ENCODE measurements around the gene TMPRSS11D. TPM values are rescaled to one million over a fixed set of nuclear protein-coding genes. Genes with fewer than 3 reads are reported as not detected.

TMPRSS11D gene
- total and polyA plus RNA-seq, 2 of the 8 experiments (the other 6 are each of a cell fraction or from before 2014, with no cell fraction given): not detected

GRCh38 chr4:67911638-67912037, 27.8 kb upstream of the TMPRSS11D start:
- H3K27ac ChIP-seq (ENCODE audit: low read depth, low read length): no peak overlapping the region
- CTCF ChIA-PET (ENCODE audit: partially characterized antibody): interaction anchor here (0.5 to 5.2 kb wide), 24 partner anchors 14 to 264 kb away, joined by 3 to 56 read pairs (median 4); partner anchors contain the start of gene UBA6
- no peak overlapping the region for H2BK12ac ChIP-seq (ENCODE audit: low read depth, low read length)
- no peak overlapping the region for H3K9ac ChIP-seq (replicated peaks in 1 of 4; ENCODE audit: extremely low read depth in 1 of 4, low read depth in 3 of 4, low read length in 3 of 4)
- no peak overlapping the region for H3K23ac ChIP-seq (ENCODE audit: insufficient read length)
- H4K8ac ChIP-seq (ENCODE audit: extremely low read depth, insufficient read depth, low read length): no peak overlapping the region
- H3K56ac ChIP-seq (replicated peaks; ENCODE audit: insufficient read length, low read depth, low read length): no peak overlapping the region
- H2BK5ac ChIP-seq (ENCODE audit: low read depth, low read length): no peak overlapping the region
- POLR2A ChIA-PET (ENCODE audit: partially characterized antibody): interaction anchor here (0.7 kb wide), 1 partner anchor 11 kb away, joined by 3 read pairs; no protein-coding TSS in a partner anchor
- H4K20me1 ChIP-seq (replicated peaks in 1 of 2; ENCODE audit: control insufficient read depth in 1 of 2, insufficient read depth in 2 of 2, low read length in 2 of 2): no peaks in the 10 kb centered on the region
- no peak overlapping the region for H2BK20ac ChIP-seq (ENCODE audit: low read length)
- H3K4me3 ChIP-seq (ENCODE audit: extremely low read depth in 1 of 4, insufficient read depth in 2 of 4, low read depth in 3 of 4, low read length in 4 of 4): no peak overlapping the region
- no peak for DNase-seq (ENCODE audit: low read depth in 1 of 2, low spot score in 2 of 2)
- WGBS, 2 experiments (ENCODE audit: extremely low coverage in 1 of 2, insufficient coverage in 1 of 2, insufficient read length in 1 of 2, insufficient replicate concordance in 2 of 2, low coverage in 1 of 2, low lambda C conversion rate in 2 of 2, missing lambda C conversion rate in 1 of 2): 91% methylated on average over 3 of the region's 3 CpGs; no CpG with 5 or more reads in 1 of the 2 experiments
- no peaks in the 10 kb centered on the region for H3K36me3 ChIP-seq (ENCODE audit: control insufficient read depth in 2 of 4, insufficient read depth in 4 of 4, low read length in 3 of 4)
- no peak overlapping the region for H4K91ac ChIP-seq (replicated peaks; ENCODE audit: insufficient read length, low read length)
- no peaks in the 10 kb centered on the region for H3K79me2 ChIP-seq (ENCODE audit: control insufficient read depth in 1 of 2, insufficient read depth in 2 of 2, low read length in 2 of 2)
- FAIRE-seq: no peak
- no peak overlapping the region for H3K14ac ChIP-seq (ENCODE audit: insufficient read length)
- H3K23me2 ChIP-seq (ENCODE audit: low read depth, low read length): no peaks in the 10 kb centered on the region
- H2BK120ac ChIP-seq (replicated peaks; ENCODE audit: low read depth, low read length): no peak overlapping the region
- H3K79me1 ChIP-seq (ENCODE audit: low read depth, low read length): no peaks in the 10 kb centered on the region
- no peaks in the 10 kb centered on the region for H3K27me3 ChIP-seq (replicated peaks in 1 of 4; ENCODE audit: control insufficient read depth in 3 of 4, extremely low read depth in 1 of 4, insufficient read depth in 3 of 4, low read length in 3 of 4)
- H3K4ac ChIP-seq (replicated peaks; ENCODE audit: insufficient read length, low read depth, low read length): no peak overlapping the region
- H3K18ac ChIP-seq (ENCODE audit: extremely low read depth, low read length): no peak overlapping the region
- H2AK5ac ChIP-seq (ENCODE audit: low read depth, low read length): no peak overlapping the region
- no peak overlapping the region for H3K4me2 ChIP-seq (ENCODE audit: insufficient read depth in 1 of 2, low read depth in 2 of 2, low read length in 2 of 2)
- H3K4me1 ChIP-seq (replicated peaks in 1 of 4; ENCODE audit: control insufficient read depth in 3 of 4, insufficient read depth in 4 of 4, low read length in 3 of 4): no peaks in the 10 kb centered on the region
- H2AFZ ChIP-seq (ENCODE audit: low read length): no peak overlapping the region
- no peak overlapping the region for H4K5ac ChIP-seq (ENCODE audit: insufficient read length, low read depth, low read length)
- no peaks in the 10 kb centered on the region for H3K9me3 ChIP-seq (ENCODE audit: insufficient read depth in 2 of 2, low read depth in 1 of 2, low read length in 1 of 2)
- H2BK15ac ChIP-seq (ENCODE audit: low read length): no peak overlapping the region
- TF ChIP-seq CREB1 (IDR thresholded peaks at IDR 0.05): no peak
- TF ChIP-seq NANOG (IDR thresholded peaks at IDR 0.05; ENCODE audit: insufficient read depth, low read depth, low read length, poor library complexity, severe bottlenecking): no peak
